H54 (cell line): ENCODE measurements around the gene PITPNM1.
"Not testable (repeated sequence)": the region's sequence is repeated elsewhere in the genome, so short reads cannot be mapped to it uniquely, and the experiment has no call there.

Experiments used
- DNase-seq: peaks from one replicate; pipeline ENCODE4 v3.0.0; 2011; ENCODE audit warnings: low spot score, mixed read lengths; ENCODE audit not compliant: insufficient read length
- FAIRE-seq: peaks from 3 replicates; lab custom pipeline; 2011; peaks lifted over from hg19 to GRCh38; lab: Jason Lieb, UNC
- POLR2A ChIP-seq: IDR thresholded peaks from 2 replicates; pipeline ENCODE4 v1.6.1; 2011; ENCODE audit warnings: low read depth, mild to moderate bottlenecking, low read length

Gene PITPNM1

DNA sequence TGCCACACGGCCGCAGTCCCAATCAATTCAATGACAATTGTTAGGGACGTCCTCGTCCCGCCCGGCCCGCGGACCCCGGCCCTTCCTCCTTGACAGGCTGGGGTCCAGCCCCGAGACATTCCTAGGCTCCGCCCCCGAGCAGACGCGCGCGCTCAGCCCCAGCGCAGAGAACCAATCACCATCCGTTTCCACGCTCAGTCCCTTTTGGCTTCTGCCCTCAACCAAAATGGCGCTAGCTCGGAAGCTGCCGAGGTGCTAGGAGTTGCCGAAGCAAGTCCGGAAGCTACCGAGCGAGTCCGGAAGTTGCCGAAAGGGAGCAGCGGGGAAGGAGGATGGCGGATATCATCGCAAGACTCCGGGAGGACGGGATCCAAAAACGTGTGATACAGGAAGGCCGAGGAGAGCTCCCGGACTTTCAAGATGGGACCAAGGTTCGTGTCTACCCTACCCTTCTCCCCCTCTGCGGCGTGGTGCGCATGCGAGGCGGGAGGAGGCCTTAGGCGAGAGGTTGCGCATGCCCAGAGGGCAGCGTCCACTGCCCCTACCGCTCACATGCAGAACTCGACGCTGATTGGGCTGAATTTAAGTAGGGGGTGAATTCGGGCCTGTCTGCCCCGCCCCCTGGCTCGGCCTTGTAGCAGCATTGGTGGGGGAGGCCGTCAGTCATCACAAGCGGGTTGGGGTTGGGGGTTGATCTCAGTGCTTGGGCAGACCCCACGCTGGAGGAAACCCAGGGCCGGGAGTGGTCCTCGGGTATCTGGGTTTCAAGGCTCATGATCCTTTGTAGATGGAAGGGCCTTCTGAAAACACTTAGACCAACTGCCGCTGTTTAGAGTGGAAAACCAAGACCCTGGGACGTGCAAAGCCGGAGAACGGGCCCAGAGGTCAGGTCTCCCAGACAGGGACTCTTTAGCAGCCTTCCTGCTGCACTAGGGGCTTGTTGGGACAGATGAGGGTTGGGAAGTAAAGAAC, 22.1 kb downstream of the PITPNM1 start, which contains the start of gene AIP:
Gene AIP (plus strand): TSS at position 200 of the 972 bp plus-strand sequence. CDS start 133 bp downstream, at position 333.
- peak; percentile 58 for TF ChIP-seq POLR2A
- DNase-seq (peak; percentile 99), FAIRE-seq (peak; percentile 58)

DNA sequence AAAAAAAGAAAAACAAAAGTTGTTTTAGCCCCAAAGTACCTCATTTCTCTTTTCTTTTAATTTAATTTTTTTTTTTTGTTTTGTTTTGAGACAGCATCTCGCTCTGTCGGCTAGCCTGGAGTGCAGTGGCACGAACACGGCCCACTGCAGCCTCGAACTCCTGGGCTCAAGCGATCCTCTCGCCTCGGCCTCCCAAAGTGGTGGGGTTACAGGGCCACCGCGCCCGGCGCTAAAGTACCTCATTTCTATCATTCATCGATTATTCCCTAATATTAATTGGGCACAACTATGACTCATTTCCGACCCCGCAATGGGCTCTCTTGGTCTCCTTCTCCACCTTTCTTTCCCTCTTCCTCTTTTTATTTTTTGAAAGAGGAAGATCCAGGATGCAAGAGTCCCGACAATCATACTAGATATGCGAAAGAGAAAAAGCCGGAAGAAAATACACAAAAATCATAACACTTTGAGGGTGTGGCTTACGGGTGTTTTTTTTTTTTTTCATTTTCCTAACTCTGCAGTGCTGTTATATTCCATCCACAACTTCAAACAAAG, 22.8 kb downstream of the PITPNM1 start:
- no peak for TF ChIP-seq POLR2A
- FAIRE-seq (no peak), DNase-seq (no peak)

DNA sequence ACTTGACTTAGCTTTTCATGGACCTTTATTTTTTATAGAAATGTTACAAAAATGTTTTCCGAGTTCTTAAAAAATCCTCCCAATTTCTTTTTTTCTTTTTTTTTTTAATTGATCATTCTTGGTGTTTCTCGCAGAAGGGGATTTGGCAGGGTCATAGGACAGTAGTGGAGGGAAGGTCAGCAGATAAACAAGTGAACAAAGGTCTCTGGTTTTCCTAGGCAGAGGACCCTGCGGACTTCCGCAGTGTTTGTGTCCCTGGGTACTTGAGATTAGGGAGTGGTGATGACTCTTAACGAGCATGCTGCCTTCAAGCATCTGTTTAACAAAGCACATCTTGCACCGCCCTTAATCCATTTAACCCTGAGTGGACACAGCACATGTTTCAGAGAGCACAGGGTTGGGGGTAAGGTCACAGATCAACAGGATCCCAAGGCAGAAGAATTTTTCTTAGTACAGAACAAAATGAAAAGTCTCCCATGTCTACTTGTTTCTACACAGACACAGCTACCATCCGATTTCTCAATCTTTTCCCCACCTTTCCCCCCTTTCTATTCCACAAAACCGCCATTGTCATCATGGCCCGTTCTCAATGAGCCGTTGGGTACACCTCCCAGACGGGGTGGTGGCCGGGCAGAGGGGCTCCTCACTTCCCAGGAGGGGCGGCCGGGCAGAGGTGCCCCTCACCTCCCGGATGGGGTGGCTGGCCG, 27.7 kb downstream of the PITPNM1 start:
- DNase-seq, FAIRE-seq: not testable (repeated sequence)

DNA sequence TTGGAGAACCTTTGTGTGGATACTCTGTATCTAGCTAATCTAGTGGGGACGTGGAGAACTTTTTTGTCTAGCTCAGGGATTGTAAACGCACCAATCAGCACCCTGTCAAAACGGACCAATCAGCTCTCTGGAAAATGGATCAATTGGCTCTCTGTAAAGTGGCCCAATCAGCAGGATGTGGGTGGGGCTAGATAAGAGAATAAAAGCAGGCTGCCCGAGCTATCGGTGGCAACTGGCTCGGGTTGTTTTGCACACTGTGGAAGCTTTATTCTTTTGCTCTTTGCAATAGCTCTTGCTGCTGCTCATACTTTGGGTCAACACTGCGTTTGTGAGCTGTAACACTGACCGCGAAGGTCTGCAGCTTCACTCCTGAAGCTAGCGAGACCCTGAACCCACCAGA, 28.5 kb downstream of the PITPNM1 start:
- FAIRE-seq, DNase-seq: not testable (repeated sequence)

DNA sequence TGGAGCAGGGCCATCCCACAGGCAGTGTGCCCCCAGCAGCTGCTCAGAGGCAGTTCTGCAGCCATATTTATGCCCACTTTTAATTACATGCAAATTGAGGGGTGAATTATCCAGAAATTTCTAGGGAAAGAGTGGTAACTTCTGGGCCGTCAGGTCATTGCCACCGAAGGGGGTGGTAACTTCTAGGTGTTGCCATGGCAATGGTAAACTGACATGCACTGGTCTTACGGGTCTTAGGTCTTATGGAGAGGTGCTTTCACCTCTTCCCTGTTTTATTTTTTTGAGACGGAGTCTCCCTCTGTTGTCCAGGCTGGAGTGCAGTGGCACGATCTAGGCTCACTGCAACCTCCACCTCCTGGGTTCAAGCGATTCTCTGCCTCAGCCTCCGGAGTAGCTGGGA, 32.3 kb downstream of the PITPNM1 start:
- DNase-seq (no peak), FAIRE-seq (no peak)
- no peak for TF ChIP-seq POLR2A

DNA sequence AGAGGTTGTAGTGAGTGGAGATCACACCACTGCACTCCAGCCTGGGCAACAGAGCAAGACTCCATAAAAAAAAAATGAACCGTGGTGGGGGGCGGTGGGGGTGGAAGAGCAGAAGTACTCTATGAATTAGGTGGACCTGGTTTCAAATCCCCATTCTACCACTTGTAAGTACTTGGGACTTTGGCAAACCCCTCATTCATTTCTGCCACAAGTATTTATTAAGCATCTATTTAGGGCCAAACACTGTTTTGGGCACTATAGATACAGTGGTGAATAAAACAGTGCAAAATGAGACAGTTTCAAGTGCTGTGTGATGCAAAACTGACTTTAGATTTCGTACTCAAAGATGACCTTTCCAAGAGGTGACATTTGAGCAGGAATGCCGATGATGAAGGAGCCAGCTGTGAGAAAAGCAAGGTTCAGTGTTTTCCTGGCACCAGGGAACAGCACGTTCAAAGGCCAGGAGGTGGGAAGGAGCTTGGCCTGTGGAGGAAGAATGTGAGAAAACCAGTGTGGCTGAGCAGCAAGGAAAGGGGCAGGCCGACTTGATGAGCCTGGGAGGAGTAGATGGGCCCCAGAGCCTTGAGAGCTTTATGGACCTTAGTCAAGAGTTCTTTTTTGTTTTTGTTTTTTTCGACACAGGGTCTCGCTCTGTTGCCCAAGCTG, 34.7 kb downstream of the PITPNM1 start:
- no peak for FAIRE-seq
- TF ChIP-seq POLR2A = no peak
- DNase-seq = no peak

DNA sequence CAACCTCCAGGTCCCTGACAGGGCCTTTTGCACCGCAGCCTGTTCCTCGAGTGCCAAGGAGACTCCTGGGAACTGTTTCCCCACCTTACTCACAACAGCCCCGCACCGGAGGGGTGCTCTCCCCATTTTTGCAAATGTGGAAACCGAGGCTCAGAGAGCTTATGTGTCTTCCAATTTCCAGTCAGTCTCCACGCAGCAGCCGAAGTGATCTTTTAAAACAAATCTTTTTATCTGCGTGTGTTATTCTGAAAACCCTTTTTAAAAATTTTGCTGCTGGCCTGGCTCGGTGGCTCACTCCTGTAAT, 35.7 kb downstream of the PITPNM1 start:
- DNase-seq (no peak), FAIRE-seq (no peak)
- no peak for TF ChIP-seq POLR2A

DNA sequence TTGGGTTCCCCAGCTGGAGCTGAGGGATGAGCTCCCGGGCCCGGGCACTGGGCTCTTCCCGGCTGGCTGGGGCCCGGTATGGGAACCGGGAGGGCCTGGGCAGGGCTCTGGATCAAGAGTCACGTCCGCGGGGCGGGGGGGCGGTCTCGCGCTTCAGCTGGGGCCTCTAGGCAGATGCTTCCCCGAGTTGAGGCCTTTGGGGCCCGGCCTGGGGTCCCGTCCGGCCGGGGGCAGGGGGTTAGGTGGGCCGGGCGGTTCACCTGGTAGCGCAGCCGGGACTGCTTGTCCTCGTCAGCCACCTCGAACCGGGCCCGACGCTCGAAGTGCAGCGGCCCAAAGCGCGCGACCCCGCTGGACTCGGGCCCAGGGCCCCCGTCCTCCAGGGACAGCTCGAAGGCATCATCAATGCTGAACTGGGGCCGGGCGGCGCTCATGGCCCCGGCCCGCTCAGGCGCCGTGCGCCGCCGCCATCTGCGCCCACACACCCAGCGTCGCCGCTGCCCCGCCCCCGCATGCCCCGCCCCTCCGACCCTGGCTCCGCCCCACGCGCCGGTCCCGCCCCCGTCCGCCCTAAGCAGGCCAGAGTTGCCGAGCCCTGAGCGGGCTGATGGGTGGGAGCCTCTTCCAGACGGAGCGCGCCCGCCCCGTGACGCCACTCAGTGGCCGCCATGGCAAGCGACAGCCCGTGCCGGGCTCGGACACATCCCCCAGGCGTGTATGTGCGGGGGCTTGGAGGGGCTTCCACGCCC, 36.2 kb downstream of the PITPNM1 start, which contains the start of gene TMEM134:
Gene TMEM134 (minus strand): TSS at position 493 of the 749 bp plus-strand sequence. CDS start 59 bp downstream, at position 434.
- no peak for FAIRE-seq
- TF ChIP-seq POLR2A = peak; percentile 73; the same call in 1 of the 2 replicates
- peak; percentile 93 for DNase-seq

DNA sequence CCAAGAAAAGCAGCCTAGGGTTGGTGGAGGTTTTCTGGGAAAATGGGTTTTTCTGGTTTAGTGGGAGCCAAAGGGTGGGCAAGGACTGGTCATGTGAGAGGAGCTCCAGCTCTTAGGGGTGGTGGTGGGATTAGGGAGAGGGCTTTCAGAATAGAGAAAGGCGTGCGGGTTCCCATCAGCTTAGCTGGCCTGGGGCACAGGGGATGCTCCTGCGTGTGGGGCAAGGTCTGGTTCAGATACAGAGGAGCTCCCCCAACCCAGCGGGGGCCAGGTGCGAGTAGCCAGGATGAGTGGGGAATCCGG, 36.8 kb downstream of the PITPNM1 start:
- no peak for FAIRE-seq
- no peak for TF ChIP-seq POLR2A
- no peak for DNase-seq

DNA sequence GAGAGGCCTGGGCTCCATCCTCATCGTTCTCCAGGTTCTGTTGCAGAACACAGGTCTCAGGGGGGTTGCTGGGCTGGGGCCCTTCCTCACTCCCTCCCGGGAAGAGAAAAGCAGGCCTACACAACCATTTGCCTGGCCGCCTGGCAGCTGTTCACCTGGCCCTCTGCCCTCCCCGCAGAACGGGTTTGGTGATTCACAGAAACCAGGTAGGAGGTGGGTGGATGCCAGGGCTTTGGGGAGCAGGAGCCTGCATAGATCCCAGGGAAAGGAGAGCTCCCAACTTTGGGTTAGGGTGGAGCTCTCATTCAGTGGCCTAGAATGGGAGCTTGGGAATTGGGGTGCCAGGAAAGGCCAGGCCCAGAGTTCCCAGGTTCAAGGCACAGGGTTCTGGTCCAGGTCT, 37.1 kb downstream of the PITPNM1 start:
- DNase-seq = no peak
- no peak for TF ChIP-seq POLR2A
- no peak for FAIRE-seq

DNA sequence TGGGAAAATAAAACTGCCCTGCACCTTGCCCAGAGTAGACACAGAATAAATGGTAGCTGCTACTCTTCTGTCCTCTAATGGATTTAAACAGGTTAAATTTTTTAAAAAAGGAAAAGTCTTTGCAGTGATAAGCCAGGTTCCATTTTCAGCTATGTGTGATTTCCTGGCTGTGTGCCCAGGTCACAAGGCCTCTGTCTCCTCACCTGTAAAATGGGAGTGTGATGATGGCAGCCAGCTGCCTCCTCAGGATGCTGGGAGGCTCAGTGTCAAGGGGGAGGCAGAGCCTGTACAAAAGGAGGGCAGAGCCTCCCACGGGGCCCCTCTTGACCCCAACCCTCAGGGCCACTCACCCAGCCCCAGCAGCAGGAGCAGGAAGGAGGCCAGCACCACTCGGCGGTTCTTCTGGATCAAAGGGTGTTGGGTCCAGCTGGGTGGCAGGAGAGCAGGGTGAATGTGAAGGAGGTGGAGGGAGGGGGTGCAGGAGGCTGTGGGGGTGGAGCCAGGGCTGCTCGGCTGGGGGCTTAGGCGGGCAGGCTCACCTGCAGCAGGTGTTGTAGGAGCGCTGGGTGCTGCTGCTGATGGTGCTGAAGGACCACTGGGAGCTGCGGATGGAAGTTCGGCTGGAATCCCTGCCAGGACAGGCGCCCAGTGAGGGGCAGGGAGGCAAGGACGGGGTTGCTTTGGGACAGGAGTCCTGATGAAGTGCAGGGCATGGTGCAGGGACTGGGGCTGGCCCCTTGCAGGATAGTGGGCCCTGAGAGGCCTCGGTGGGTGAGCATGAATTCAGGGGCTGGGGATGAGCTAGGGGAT, 38.0 kb downstream of the PITPNM1 start:
- no peak for FAIRE-seq
- no peak for DNase-seq
- TF ChIP-seq POLR2A = no peak

DNA sequence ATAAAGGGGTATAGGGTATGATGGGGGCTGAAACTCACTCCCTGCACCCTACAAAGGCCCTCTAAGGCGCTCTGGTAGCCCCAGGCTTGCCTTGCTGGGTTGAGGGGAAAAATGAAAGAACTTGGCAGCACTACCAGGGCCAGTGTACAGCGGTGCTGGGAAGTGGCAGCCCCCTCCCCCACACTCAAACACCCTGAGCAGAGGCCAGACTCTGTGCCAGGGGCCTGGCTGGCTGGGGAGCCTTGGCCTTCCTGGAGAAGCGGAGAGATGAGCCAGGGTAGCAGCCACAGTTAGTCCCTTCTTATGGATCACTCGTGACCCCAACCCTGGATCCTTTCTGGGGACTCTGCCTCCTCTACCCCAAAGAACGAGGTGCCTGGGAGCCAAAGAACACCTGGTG, 38.8 kb downstream of the PITPNM1 start:
- DNase-seq (no peak), FAIRE-seq (no peak)
- no peak for TF ChIP-seq POLR2A

DNA sequence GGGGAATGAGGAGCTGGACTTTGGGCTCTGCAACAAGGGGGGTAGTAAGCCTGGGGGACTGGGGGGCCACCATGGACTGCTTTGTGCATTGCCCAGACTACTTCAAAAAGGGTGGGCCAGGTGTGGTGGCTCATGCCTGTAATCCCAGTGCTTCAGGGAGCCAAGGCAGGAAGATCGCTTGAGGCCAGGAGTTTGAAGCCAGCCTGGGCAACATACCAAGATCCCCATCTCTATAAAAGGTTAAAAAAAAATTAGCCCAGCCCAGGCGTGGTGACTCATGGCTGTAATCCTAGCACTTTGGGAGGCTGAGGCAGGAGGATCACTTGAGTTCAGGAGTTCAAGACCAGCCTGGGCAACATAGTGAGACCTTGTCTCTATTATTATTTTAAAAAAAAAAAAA, 39.6 kb downstream of the PITPNM1 start:
- FAIRE-seq = not testable (repeated sequence)

More for the DNA sequence above, 39.6 kb downstream of the PITPNM1 start:
- not testable (repeated sequence) for DNase-seq
